ENCODE measurements around the gene TEX264.

The TEX264 gene

DNA sequence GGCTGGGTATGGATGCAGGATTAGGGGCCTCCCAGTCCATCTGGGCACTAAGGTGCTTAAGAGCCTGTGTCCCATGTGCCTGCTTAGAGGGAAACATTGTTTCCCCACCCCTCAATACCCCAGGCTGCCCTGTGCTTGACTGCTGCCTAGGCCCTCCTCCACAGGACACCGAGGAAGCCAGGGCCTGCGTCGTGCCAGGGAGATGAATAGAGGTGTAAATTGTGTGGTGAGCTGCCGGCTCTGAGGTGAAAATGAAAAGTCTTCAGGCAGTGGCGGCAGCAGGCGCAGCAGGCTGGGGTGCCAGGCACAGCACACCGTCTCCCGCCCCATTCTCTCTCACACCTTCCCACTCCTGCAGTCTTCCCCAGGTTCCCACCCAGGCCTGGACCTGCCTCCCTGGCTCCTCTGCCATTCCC lies 21.9 kb downstream of the TEX264 start:
- no peak for TF ChIP-seq SNAI2 (CRISPR knock-in tag; IDR thresholded peaks at IDR 0.05)
- no peak for TF ChIP-seq POU6F1 (CRISPR knock-in tag; IDR thresholded peaks at IDR 0.05; ENCODE audit: borderline replicate concordance, low read depth)
- TF ChIP-seq ZFP30 (CRISPR knock-in tag; IDR thresholded peaks at IDR 0.05) = no peak
- TF ChIP-seq TCF4 (CRISPR knock-in tag; IDR thresholded peaks at IDR 0.05; ENCODE audit: borderline replicate concordance) = no peak
- TF ChIP-seq TSHZ2 (CRISPR knock-in tag; IDR thresholded peaks at IDR 0.05) = no peak
- no peak for TF ChIP-seq ISL1 (CRISPR knock-in tag; IDR thresholded peaks at IDR 0.05)
- no peak for TF ChIP-seq ARNTL (CRISPR knock-in tag; IDR thresholded peaks at IDR 0.05; ENCODE audit: borderline replicate concordance, low read depth)
- no peak for TF ChIP-seq ZFP3 (CRISPR knock-in tag; IDR thresholded peaks at IDR 0.05)
- no peak for TF ChIP-seq PATZ1 (CRISPR knock-in tag; IDR thresholded peaks at IDR 0.05; ENCODE audit: borderline replicate concordance)
- no peak for TF ChIP-seq CSDC2 (CRISPR knock-in tag; IDR thresholded peaks at IDR 0.05)
- no peak for TF ChIP-seq PPARA (CRISPR knock-in tag; IDR thresholded peaks at IDR 0.05; ENCODE audit: borderline replicate concordance)
- TF ChIP-seq OSR1 (CRISPR knock-in tag; IDR thresholded peaks at IDR 0.05) = no peak
- TF ChIP-seq ESRRG (CRISPR knock-in tag; IDR thresholded peaks at IDR 0.05) = no peak
- no peak for TF ChIP-seq TOX (CRISPR knock-in tag; IDR thresholded peaks at IDR 0.05; ENCODE audit: borderline replicate concordance)
- no peak for TF ChIP-seq CSRNP3 (CRISPR knock-in tag; IDR thresholded peaks at IDR 0.05)
- no peak for ATAC-seq

DNA sequence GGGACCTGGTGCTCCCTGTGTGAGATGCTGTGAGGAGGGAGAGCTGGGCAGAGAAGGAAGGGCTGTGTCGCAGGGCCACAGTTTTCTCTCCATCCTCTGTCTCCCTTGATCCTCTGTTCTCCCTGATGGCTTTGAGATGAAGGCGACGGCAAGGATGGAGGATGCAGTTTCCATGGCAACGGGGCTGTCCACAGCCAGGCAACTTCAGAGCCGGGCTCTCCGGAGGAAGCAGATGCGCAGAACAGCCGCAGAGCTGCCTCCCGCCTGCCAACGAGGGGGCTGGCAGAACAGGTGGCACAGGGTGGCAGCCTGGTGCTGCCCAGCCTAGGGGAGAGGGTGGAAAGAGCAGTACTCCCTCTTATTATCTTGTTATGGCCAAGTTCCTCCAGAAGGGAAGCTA lies 25.9 kb downstream of the TEX264 start:
- ATAC-seq = no peak
- TF ChIP-seq ZFP3 (CRISPR knock-in tag; IDR thresholded peaks at IDR 0.05) (no peak), SNAI2 (CRISPR knock-in tag; IDR thresholded peaks at IDR 0.05) (no peak), PATZ1 (CRISPR knock-in tag; IDR thresholded peaks at IDR 0.05; ENCODE audit: borderline replicate concordance) (no peak), TCF4 (CRISPR knock-in tag; IDR thresholded peaks at IDR 0.05; ENCODE audit: borderline replicate concordance) (no peak), ZNF565 (CRISPR knock-in tag; conservative IDR thresholded peaks at IDR 0.05; ENCODE audit: low read depth) (no peak), ZFP30 (CRISPR knock-in tag; IDR thresholded peaks at IDR 0.05) (no peak), ARNTL (CRISPR knock-in tag; IDR thresholded peaks at IDR 0.05; ENCODE audit: borderline replicate concordance, low read depth) (no peak), RARB (CRISPR knock-in tag; IDR thresholded peaks at IDR 0.05) (no peak), PPARA (CRISPR knock-in tag; IDR thresholded peaks at IDR 0.05; ENCODE audit: borderline replicate concordance) (no peak), TSHZ2 (CRISPR knock-in tag; IDR thresholded peaks at IDR 0.05) (no peak), BACH2 (CRISPR knock-in tag; IDR thresholded peaks at IDR 0.05; ENCODE audit: borderline replicate concordance) (no peak), ZC3H10 (CRISPR knock-in tag; IDR thresholded peaks at IDR 0.05) (no peak)

All from SK-N-SH treated with all-trans-retinoic acid at 6 μM for 48 hours (cell line).